Vagina (tissue), 2 donors: ENCODE results near the gene ITGAE.

Experiments
- POLR2A ChIP-seq, 2 donors: fragments of 450-650 bp; IDR thresholded peaks; one replicate each; pipeline ENCODE4 v1.6.1; 2017; ENCODE audit warnings: antibody characterized with exemption in 2 of 2, mild to moderate bottlenecking in 2 of 2, moderate library complexity in 2 of 2
- POLR2AphosphoS5 ChIP-seq, 2 donors: sonication (generic); formaldehyde crosslinking; IDR thresholded peaks; one replicate each; pipeline ENCODE4 v1.9.0; 2017; ENCODE audit warnings: antibody characterized with exemption in 2 of 2, mild to moderate bottlenecking in 2 of 2, low read depth in 1 of 2; ENCODE audit not compliant: insufficient read depth in 1 of 2
- TF ChIP-seq, protein P1 (sequence below), 3 experiments: fragments of 450-650 bp in 2 of 3; fragments of 200-600 bp in 1 of 3; sonication (generic) in 1 of 3; IDR thresholded peaks; one replicate each; pipeline ENCODE4 v1.5.1; 2017 to 2019; ENCODE audit warnings: antibody characterized with exemption in 3 of 3, mild to moderate bottlenecking in 2 of 3, moderate library complexity in 2 of 3

DNA sequence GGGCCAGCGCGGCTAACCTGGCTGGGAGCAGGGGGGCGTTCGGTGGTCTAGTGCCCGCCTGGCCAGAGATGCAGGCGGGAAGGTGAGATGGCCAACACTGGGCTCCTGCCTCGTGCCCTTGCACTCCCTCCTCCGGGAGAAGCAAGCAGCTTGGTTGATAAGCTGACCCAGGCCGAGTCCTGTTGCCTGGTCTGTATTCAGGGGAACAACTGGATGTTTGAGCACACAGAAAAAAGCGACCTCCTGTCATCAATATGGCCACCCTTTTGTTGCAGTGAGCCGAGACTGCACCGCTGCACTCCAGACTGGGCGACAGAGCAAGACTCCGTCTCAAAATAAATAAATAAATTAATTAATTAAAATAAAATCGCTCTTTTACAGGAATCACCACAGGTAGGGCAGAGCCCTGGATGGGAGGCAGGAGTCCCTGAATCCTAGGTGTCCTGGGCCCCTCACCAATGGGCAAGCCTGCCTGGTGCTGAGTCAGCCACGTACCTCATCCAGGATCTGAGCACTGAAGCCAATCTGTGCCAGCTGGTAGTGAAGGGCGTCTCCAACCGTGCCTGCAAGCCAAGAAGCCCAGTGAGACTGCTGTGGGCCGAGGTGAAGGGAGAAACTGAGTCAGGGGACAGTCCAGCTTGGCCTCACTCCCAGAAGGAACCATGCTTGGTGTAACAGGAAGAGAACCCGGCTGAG is 45.5 kb downstream of the ITGAE start:
- no peak for TF ChIP-seq POLR2A (IDR thresholded peaks at IDR 0.05)
- TF ChIP-seq, protein P1, sequence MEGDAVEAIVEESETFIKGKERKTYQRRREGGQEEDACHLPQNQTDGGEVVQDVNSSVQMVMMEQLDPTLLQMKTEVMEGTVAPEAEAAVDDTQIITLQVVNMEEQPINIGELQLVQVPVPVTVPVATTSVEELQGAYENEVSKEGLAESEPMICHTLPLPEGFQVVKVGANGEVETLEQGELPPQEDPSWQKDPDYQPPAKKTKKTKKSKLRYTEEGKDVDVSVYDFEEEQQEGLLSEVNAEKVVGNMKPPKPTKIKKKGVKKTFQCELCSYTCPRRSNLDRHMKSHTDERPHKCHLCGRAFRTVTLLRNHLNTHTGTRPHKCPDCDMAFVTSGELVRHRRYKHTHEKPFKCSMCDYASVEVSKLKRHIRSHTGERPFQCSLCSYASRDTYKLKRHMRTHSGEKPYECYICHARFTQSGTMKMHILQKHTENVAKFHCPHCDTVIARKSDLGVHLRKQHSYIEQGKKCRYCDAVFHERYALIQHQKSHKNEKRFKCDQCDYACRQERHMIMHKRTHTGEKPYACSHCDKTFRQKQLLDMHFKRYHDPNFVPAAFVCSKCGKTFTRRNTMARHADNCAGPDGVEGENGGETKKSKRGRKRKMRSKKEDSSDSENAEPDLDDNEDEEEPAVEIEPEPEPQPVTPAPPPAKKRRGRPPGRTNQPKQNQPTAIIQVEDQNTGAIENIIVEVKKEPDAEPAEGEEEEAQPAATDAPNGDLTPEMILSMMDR (IDR thresholded peaks at IDR 0.05): no peak
- TF ChIP-seq POLR2AphosphoS5 (IDR thresholded peaks at IDR 0.05; ENCODE audit: insufficient read depth in 1 of 2, low read depth in 1 of 2): no peak
